HEK293 (cell line): ENCODE data around the gene RIC8B.

ENCODE experiments used
- SP2 ChIP-seq: fragments of 450-650 bp; formaldehyde crosslinking; IDR thresholded peaks from 2 replicates; pipeline ENCODE4 v1.5.1; 2016; ENCODE audit warnings: missing biosample characterization, missing genetic modification characterization
- ZBTB11 ChIP-seq: fragments of 450-650 bp; formaldehyde crosslinking; conservative IDR thresholded peaks from 2 replicates; pipeline ENCODE4 v1.5.1; 2016; ENCODE audit warnings: low read depth, missing biosample characterization, missing genetic modification characterization
- ZBTB21 ChIP-seq: fragments of 450-650 bp; formaldehyde crosslinking; IDR thresholded peaks from 2 replicates; pipeline ENCODE4 v1.5.1; 2017; ENCODE audit warnings: missing biosample characterization, missing genetic modification characterization
- ZNF140 ChIP-seq: fragments of 450-650 bp; formaldehyde crosslinking; IDR thresholded peaks from 2 replicates; pipeline ENCODE4 v1.5.1; 2016; ENCODE audit warnings: missing biosample characterization, missing genetic modification characterization
- ZNF518A ChIP-seq: fragments of 450-650 bp; formaldehyde crosslinking; conservative IDR thresholded peaks from 2 replicates; pipeline ENCODE4 v1.5.1; 2016; ENCODE audit warnings: low read depth, missing biosample characterization, missing genetic modification characterization
- ZNF660 ChIP-seq: fragments of 450-650 bp; IDR thresholded peaks from 2 replicates; pipeline ENCODE4 v1.5.1; 2018; ENCODE audit warnings: missing biosample characterization, mild to moderate bottlenecking, missing genetic modification characterization
- TF ChIP-seq, protein P1 (sequence below): fragments of 450-650 bp; formaldehyde crosslinking; IDR thresholded peaks from 2 replicates; pipeline ENCODE4 v1.5.1; 2016; ENCODE audit warnings: missing biosample characterization, missing genetic modification characterization
- TF ChIP-seq, protein P2 (sequence below): fragments of 450-650 bp; formaldehyde crosslinking; IDR thresholded peaks from 2 replicates; pipeline ENCODE4 v1.5.1; 2016; ENCODE audit warnings: missing biosample characterization, missing genetic modification characterization

GRCh38 chr12:106741247-106741646 lies 33.2 kb upstream of the RIC8B start:
- TF ChIP-seq ZNF518A (tag by site-specific recombination) (no peak), ZBTB21 (tag by site-specific recombination) (no peak), ZBTB11 (tag by site-specific recombination) (no peak), ZNF660 (no peak), ZNF140 (tag by site-specific recombination) (no peak), SP2 (tag by site-specific recombination) (no peak)
- TF ChIP-seq, protein P1, sequence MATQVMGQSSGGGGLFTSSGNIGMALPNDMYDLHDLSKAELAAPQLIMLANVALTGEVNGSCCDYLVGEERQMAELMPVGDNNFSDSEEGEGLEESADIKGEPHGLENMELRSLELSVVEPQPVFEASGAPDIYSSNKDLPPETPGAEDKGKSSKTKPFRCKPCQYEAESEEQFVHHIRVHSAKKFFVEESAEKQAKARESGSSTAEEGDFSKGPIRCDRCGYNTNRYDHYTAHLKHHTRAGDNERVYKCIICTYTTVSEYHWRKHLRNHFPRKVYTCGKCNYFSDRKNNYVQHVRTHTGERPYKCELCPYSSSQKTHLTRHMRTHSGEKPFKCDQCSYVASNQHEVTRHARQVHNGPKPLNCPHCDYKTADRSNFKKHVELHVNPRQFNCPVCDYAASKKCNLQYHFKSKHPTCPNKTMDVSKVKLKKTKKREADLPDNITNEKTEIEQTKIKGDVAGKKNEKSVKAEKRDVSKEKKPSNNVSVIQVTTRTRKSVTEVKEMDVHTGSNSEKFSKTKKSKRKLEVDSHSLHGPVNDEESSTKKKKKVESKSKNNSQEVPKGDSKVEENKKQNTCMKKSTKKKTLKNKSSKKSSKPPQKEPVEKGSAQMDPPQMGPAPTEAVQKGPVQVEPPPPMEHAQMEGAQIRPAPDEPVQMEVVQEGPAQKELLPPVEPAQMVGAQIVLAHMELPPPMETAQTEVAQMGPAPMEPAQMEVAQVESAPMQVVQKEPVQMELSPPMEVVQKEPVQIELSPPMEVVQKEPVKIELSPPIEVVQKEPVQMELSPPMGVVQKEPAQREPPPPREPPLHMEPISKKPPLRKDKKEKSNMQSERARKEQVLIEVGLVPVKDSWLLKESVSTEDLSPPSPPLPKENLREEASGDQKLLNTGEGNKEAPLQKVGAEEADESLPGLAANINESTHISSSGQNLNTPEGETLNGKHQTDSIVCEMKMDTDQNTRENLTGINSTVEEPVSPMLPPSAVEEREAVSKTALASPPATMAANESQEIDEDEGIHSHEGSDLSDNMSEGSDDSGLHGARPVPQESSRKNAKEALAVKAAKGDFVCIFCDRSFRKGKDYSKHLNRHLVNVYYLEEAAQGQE (tag by site-specific recombination) = no peak
- TF ChIP-seq, protein P2, sequence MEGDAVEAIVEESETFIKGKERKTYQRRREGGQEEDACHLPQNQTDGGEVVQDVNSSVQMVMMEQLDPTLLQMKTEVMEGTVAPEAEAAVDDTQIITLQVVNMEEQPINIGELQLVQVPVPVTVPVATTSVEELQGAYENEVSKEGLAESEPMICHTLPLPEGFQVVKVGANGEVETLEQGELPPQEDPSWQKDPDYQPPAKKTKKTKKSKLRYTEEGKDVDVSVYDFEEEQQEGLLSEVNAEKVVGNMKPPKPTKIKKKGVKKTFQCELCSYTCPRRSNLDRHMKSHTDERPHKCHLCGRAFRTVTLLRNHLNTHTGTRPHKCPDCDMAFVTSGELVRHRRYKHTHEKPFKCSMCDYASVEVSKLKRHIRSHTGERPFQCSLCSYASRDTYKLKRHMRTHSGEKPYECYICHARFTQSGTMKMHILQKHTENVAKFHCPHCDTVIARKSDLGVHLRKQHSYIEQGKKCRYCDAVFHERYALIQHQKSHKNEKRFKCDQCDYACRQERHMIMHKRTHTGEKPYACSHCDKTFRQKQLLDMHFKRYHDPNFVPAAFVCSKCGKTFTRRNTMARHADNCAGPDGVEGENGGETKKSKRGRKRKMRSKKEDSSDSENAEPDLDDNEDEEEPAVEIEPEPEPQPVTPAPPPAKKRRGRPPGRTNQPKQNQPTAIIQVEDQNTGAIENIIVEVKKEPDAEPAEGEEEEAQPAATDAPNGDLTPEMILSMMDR (tag by site-specific recombination) = no peak
